ENCODE data around the gene ARHGAP6.

GRCh38 chrX:11189097-11189496 lies 476.6 kb downstream of the ARHGAP6 start:
- TF ChIP-seq, protein P1, sequence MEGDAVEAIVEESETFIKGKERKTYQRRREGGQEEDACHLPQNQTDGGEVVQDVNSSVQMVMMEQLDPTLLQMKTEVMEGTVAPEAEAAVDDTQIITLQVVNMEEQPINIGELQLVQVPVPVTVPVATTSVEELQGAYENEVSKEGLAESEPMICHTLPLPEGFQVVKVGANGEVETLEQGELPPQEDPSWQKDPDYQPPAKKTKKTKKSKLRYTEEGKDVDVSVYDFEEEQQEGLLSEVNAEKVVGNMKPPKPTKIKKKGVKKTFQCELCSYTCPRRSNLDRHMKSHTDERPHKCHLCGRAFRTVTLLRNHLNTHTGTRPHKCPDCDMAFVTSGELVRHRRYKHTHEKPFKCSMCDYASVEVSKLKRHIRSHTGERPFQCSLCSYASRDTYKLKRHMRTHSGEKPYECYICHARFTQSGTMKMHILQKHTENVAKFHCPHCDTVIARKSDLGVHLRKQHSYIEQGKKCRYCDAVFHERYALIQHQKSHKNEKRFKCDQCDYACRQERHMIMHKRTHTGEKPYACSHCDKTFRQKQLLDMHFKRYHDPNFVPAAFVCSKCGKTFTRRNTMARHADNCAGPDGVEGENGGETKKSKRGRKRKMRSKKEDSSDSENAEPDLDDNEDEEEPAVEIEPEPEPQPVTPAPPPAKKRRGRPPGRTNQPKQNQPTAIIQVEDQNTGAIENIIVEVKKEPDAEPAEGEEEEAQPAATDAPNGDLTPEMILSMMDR (conservative IDR thresholded peaks at IDR 0.05; ENCODE audit: low read depth, low read length): no peak
- no peak for TF ChIP-seq BHLHE40 (IDR thresholded peaks at IDR 0.05; ENCODE audit: low read depth, low read length)
- no peak for TF ChIP-seq POLR2A (IDR thresholded peaks at IDR 0.05; ENCODE audit: low read depth, low read length)
- TF ChIP-seq RFX5 (IDR thresholded peaks at IDR 0.05; ENCODE audit: low read depth, low read length): no peak
- no peak for TF ChIP-seq MAZ (IDR thresholded peaks at IDR 0.05; ENCODE audit: borderline replicate concordance, low read depth, low read length)
- TF ChIP-seq, protein P2, sequence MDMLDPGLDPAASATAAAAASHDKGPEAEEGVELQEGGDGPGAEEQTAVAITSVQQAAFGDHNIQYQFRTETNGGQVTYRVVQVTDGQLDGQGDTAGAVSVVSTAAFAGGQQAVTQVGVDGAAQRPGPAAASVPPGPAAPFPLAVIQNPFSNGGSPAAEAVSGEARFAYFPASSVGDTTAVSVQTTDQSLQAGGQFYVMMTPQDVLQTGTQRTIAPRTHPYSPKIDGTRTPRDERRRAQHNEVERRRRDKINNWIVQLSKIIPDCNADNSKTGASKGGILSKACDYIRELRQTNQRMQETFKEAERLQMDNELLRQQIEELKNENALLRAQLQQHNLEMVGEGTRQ (IDR thresholded peaks at IDR 0.05; ENCODE audit: low read depth, low read length): no peak
